ENCODE data around the gene DYSF.

Gene DYSF

GRCh38 chr2:71686781-71687180 is 233.4 kb downstream of the DYSF start:
- in situ Hi-C loops (cut with MboI; ENCODE audit: low pct_unique_long_range_greater_than_20kb, low sequenced_read_pairs, unreplicated experiment): no loop called here
- no peak for TF ChIP-seq CTCF (IDR thresholded peaks at IDR 0.05; ENCODE audit: extremely low read depth, insufficient read depth, missing control alignments)
- no peak for DNase-seq (ENCODE audit: low spot score)

GRCh38 chr2:71687412-71687811 is 234.1 kb downstream of the DYSF start:
- no peak for DNase-seq (ENCODE audit: low spot score)
- no peak for TF ChIP-seq CTCF (IDR thresholded peaks at IDR 0.05; ENCODE audit: extremely low read depth, insufficient read depth, missing control alignments)
- in situ Hi-C loops (cut with MboI; ENCODE audit: low pct_unique_long_range_greater_than_20kb, low sequenced_read_pairs, unreplicated experiment): no loop called here

- TF ChIP-seq CTCF (IDR thresholded peaks at IDR 0.05; ENCODE audit: extremely low read depth, insufficient read depth, missing control alignments): no peak
- DNase-seq (ENCODE audit: low spot score): no peak
- in situ Hi-C loops (cut with MboI; ENCODE audit: low pct_unique_long_range_greater_than_20kb, low sequenced_read_pairs, unreplicated experiment): no loop called here
Measured at GRCh38 chr2:71688530-71688929, 235.2 kb downstream of the DYSF start.

DNA sequence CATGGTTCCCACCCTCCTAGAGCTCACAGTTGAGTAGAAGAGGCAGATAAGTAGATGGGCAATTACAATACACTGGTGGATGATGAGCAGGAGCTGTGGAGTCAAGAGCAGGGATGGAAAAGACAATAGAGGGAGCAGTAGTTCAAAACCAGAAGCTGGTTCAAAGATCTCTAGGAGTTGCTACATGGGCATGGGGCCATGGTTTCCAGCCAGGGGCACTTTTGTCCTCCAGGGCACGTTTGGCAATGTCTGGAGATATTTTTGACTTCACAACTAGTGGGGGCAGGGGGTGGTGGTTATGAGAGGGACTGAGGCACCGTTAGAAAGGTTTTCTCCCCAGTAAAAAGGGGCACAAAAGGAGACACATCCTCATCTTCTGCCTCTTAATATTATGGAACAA is 236.0 kb downstream of the DYSF start:
- no peak for DNase-seq (ENCODE audit: low spot score)
- no peak for TF ChIP-seq CTCF (IDR thresholded peaks at IDR 0.05; ENCODE audit: extremely low read depth, insufficient read depth, missing control alignments)
- in situ Hi-C loops (cut with MboI; ENCODE audit: low pct_unique_long_range_greater_than_20kb, low sequenced_read_pairs, unreplicated experiment): no loop called here

- in situ Hi-C loops (cut with MboI; ENCODE audit: low pct_unique_long_range_greater_than_20kb, low sequenced_read_pairs, unreplicated experiment): no loop called here
Measured at GRCh38 chr2:71689968-71690834, 236.8 kb downstream of the DYSF start.

GRCh38 chr2:71690876-71691475 is 237.6 kb downstream of the DYSF start:
- in situ Hi-C loops (cut with MboI; ENCODE audit: low pct_unique_long_range_greater_than_20kb, low sequenced_read_pairs, unreplicated experiment): no loop called here
- TF ChIP-seq CTCF (IDR thresholded peaks at IDR 0.05; ENCODE audit: extremely low read depth, insufficient read depth, missing control alignments): no peak
- DNase-seq (ENCODE audit: low spot score): no peak

More at GRCh38 chr2:71689968-71690834, 236.8 kb downstream of the DYSF start:
- TF ChIP-seq CTCF (IDR thresholded peaks at IDR 0.05; ENCODE audit: extremely low read depth, insufficient read depth, missing control alignments): no peak
- no peak for DNase-seq (ENCODE audit: low spot score)

Measured in GM13977 (cell line).